Measurements from ENCODE around the gene PTPRD.

The PTPRD gene

GRCh38 chr9:8390571-8390970 lies 2222.2 kb downstream of the PTPRD start:
- DNase-seq = no peak

GRCh38 chr9:8389531-8389930 lies 2223.3 kb downstream of the PTPRD start:
- DNase-seq = no peak

DNA sequence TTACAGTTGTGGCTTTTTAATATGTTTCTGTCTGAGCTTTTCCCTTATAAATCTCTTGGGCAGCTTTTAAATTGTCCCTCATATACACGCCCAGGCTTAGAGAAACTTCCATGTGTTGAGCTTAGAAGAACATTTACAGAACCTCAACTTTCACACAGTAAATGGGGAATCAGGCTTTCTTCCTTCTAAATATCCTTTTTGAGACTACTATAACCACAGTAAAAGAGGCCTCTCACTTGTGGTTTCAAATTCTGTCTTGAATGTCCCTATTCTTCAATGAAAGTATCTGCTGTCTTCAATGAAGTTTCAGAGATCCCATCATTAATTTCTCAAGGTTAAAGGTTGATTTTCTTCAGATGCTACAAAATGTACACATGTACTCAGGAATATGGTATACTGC lies 2224.7 kb downstream of the PTPRD start:
- DNase-seq = no peak

DNA sequence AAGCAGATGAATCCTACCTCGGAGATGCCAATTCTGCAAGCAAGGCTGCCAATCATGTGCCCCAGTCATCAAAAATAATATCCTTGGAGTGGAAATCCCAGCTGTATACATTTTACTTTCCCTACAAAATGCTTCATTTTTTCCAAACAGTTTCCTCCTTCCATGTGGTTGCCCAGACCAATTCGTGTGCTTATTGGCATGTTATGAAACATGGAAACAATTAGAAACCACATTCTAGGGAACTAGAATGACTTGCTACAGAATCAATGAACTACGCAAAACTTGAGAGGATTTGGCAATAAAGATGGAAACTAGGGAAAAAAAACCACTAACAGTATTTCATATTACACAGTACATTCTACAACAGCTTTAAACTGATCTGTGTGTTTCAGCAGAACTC lies 2228.7 kb downstream of the PTPRD start:
- DNase-seq = no peak

- DNase-seq = no peak
Measured at GRCh38 chr9:8382777-8383527, 2229.8 kb downstream of the PTPRD start.

- DNase-seq = no peak
Measured at GRCh38 chr9:8382266-8382665, 2230.5 kb downstream of the PTPRD start.

GRCh38 chr9:8381601-8382000 lies 2231.2 kb downstream of the PTPRD start:
- DNase-seq = no peak

- DNase-seq = no peak
Measured at GRCh38 chr9:8374471-8374870, 2238.3 kb downstream of the PTPRD start.

- DNase-seq = no peak
Measured at GRCh38 chr9:8371686-8372085, 2241.1 kb downstream of the PTPRD start.

DNA sequence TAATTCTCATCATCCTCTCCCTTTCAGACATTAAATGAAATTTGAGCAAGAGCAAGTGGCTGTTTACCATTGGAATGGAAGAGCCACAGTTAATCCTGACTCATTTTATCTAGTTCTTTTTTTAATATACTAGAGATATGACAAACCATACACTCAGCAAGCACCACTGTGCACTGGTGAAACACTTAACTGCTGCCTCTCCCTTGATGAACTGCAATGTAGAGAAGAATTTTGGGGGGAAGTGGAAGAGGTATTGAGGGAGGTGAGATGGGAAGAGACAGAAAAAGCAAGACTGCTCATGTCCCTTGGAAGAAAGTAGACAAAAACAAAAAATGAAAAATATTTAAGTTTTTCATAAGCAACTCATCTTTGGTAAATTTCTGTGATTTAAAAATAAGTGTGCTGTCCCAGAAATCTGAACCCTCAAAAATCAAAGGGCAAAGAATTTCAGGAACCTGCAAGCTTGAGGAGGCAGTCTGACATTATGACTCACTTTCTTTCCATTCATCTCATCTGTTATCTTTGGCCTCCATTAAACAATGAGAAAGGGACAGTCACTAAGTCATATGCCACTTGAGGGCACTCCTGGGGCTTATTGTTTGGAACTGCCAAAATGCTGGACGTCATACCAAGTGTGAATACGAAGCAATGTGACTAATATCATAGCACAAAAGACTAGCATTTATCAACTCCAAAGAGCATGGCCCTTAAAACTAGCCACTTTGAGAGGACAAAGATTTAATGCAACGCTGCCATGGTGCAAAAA lies 2246.5 kb downstream of the PTPRD start:
- DNase-seq = no peak

DNA sequence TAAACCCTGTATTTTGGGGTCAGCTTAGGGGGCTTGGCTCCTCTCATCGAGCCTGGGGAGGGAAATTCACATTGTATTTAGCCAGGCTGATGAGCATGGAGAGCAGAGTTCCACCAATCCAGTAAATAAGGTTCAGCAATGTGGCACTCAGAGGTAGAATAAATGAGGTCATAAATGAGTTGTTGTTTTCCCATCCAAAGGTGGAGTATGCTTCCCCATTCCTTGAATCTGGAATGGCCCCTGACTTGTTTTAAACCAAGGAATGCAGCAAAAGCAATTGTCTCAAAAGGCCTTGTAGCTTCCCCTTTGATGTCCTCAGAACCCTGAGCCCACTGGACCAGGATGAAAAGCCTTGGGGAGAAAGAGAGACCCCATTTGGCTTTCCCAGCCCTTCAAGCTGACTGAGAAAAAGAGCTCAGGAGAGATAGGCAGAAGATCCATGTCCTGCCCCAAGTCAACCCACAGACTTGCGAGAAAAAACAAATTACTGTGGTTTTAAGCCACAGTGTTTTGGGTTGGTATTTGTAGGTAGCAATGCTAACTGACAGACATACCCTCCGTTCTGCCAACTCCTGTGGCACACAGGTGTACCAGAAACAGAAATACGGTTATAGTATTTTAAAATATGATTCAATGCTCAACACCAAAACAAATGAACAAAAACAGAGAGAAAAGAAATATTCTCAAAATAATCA lies 2247.2 kb downstream of the PTPRD start:
- DNase-seq = no peak

- DNase-seq = no peak
Measured at GRCh38 chr9:8365029-8365428, 2247.8 kb downstream of the PTPRD start.

DNA sequence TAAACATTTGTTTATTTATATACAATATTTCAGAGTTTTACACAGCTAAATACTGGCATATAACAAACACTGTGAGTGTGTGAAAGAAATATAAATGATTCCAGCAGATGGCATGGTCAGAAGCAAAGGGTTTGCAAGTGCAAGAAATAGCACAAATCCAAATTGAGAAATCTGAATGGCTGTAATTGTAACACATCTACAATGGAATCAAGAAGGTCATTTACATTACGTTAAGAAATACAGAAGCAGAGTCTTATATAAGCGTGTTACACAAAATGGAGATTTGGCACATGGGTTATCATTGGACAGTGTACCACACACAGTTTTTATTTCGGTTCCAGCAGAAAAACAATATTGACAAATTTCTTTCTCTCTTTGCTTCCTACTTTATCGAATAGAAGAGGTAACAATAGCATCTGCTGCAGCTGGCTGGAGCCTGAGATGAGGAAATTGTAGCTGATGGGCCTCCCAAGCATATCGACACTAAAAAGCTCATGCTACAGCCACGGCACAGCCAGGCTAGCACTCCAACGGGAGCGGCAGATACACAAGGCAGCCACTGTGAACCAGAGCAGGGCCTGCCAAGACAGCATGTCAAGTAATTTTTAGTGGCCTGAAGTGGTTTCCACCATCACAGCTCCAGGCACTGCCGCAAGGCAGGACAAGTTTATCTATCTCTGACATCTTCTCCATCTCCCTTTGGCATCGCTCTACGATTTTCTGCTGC lies 2248.6 kb downstream of the PTPRD start:
- DNase-seq = no peak

GRCh38 chr9:8362250-8362649 lies 2250.6 kb downstream of the PTPRD start:
- no peak for DNase-seq

DNA sequence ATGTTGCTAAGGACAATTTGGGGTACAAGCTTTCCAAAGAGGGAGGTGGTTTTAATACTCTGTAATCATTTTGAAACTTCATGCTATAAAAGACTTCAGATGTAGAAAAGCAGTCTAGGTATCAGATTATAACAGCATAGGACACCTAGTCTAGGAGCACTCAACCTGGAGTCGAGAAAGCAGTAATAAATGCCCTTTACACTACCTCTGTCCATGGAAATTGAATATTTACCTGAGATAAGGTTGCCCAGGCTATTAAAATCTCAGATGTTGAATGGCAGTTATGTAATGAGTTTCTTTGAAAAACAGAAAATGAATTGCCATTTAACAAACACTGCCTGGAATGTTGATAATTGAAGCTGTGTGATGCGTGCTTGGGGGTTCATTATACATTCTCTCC lies 2251.4 kb downstream of the PTPRD start:
- DNase-seq = no peak

DNA sequence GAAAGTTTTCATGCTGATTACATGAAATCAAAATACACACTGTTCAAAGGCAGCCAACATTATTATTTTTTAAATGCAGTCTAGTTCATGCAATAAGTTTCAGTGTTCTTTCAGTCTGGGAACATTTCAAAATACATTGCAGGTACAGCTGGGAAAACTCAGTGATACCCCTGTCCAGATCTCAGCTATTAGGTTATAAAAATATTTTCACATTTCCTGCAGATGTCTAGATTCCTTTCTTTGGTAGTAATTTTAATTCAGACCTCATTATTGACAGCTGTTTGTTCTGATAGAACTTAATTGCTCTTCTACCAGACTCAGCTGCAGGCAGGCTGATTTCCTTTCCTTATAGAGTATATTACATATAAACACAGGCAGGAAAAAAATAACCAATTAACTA lies 2256.4 kb downstream of the PTPRD start:
- DNase-seq = no peak

DNA sequence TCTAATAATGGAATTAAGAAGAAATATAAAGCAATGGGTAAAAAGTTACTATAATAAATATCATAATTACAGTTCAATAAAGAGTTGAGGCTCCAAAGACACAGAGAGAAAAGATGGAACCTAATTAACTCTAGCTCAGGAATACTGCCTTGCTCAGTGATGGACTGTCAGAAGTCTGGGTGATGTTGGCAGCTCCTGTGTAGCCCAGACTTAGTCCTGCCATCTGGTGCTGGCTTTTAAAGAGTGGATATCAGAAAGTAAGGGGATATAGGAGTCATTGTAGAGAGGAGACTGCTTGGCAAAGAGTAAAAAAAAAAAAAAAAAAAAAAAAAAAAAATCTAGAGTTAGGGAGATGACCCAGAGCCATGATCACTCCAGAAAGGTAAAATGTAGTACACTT lies 2261.4 kb downstream of the PTPRD start:
- DNase-seq = no peak

GRCh38 chr9:8349901-8350300 lies 2262.9 kb downstream of the PTPRD start:
- no peak for DNase-seq

- DNase-seq = no peak
Measured at GRCh38 chr9:8349376-8349775, 2263.4 kb downstream of the PTPRD start.

DNA sequence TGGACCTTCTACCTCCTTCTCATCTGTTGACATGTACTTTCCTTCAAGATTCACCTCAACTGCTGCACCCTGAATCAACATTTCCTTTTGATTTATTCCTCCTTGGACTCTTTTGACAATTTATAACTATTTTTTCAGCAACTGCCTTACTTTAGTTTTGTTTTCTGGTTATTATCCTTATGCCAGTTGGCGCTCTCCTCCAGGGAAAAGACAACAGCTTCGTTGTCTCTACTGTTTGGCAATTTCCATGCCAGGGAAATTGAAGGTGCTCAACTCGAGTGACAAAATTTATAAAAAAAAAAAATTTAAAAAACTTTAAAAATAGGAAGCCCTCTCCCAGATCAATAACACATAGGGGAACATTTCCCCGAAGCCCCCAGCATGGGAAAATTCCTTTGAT lies 2264.0 kb downstream of the PTPRD start:
- DNase-seq = no peak

DNA sequence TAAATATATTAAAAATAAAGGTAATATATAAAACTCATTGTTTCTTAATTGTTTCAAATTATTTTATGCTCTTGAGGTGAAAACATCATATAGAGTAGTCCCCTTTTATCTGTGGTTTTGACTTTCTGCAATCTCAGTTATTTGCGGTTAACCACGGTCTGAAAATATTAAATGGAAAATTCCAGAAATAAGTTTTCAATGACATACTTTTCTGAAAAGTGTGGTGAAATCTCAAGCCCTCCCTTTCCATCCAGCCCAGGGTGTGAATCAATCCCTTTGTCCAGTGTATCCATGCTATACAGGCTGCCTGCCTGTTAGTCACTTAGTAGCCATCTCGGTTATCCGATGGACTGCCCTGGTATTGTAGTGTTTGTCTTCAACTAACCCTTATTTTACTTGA lies 2266.5 kb downstream of the PTPRD start:
- no peak for DNase-seq

- DNase-seq = no peak
Measured at GRCh38 chr9:8338767-8339510, 2273.9 kb downstream of the PTPRD start.
